ENCODE measurements around the gene CACNA2D3. TPM values are rescaled to one million over a fixed set of nuclear protein-coding genes. Genes with fewer than 3 reads are reported as not detected.

The CACNA2D3 gene
- total RNA-seq, 1 donor from 2014 or later, result 10.0 TPM

DNA sequence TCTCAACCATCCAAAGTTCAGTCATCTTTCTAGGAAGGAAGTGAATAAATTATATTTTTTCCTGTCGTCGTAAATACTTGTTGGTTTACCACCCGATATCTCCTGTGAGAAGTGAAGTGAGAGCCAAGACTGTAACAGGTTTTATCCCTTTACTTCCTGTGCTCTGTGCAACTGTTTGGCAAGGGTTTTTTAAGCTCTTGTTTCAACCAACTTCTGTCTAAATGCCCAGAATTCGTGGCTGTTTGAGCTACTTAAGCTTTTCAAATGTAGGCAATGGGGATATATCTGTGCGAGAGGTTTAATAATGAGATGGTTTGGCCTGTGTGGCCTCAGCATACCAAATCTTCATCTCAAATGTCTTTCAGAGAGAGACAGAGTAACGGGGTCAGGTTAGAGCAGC, 670.8 kb downstream of the CACNA2D3 start:
- H3K27ac Mint-ChIP-seq (ENCODE audit: unreplicated experiment), result no peak overlapping the region
- no peak for DNase-seq
- no peak for TF ChIP-seq CTCF (IDR thresholded peaks at IDR 0.05; ENCODE audit: partially characterized antibody, unreplicated experiment)
- no peaks in the 10 kb centered on the region for H3K36me3 Mint-ChIP-seq (ENCODE audit: unreplicated experiment)
- no peaks in the 10 kb centered on the region for H3K27me3 Mint-ChIP-seq (ENCODE audit: unreplicated experiment)
- H3K4me3 Mint-ChIP-seq (ENCODE audit: unreplicated experiment), result no peak overlapping the region
- no peaks in the 10 kb centered on the region for H3K9me3 Mint-ChIP-seq (ENCODE audit: unreplicated experiment)
- H3K4me1 Mint-ChIP-seq (ENCODE audit: low read depth, unreplicated experiment), result peaks cover 7% of the 10 kb centered on the region

- Mint-ChIP-seq H3K27ac (ENCODE audit: unreplicated experiment) (no peak overlapping the region), H3K9me3 (ENCODE audit: unreplicated experiment) (no peaks in the 10 kb centered on the region), H3K4me1 (ENCODE audit: low read depth, unreplicated experiment) (peaks cover 2% of the 10 kb centered on the region), H3K36me3 (ENCODE audit: unreplicated experiment) (no peaks in the 10 kb centered on the region), H3K27me3 (ENCODE audit: unreplicated experiment) (no peaks in the 10 kb centered on the region), H3K4me3 (ENCODE audit: unreplicated experiment) (no peak overlapping the region)
- TF ChIP-seq CTCF (IDR thresholded peaks at IDR 0.05; ENCODE audit: partially characterized antibody, unreplicated experiment), result no peak
- DNase-seq, result no peak
These were observed 674.8 kb downstream of the CACNA2D3 start for GRCh38 chr3:54797111-54797510.

DNA sequence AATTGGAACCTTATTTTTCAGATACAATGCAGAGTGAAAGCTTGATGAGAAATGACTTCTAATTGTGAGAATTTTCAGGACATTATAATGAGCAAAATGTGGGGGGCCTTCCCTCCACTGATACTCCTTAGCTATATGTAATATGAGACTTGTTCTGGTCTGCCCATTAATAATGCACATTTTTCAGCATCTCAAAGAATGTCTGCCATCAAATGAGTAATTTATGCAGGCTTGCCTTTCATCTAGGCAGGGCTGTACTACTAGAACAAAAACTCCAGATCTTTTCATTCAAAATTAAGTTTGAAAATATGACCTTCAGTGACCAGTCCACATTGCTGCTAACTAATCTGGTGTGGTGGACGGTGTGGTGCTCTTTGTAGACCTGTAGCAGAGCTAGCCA, 678.1 kb downstream of the CACNA2D3 start:
- DNase-seq, result no peak
- Mint-ChIP-seq H3K4me1 (ENCODE audit: low read depth, unreplicated experiment) (no peaks in the 10 kb centered on the region), H3K27ac (ENCODE audit: unreplicated experiment) (no peak overlapping the region), H3K9me3 (ENCODE audit: unreplicated experiment) (no peaks in the 10 kb centered on the region), H3K27me3 (ENCODE audit: unreplicated experiment) (peaks cover 2% of the 10 kb centered on the region), H3K36me3 (ENCODE audit: unreplicated experiment) (peaks cover 5% of the 10 kb centered on the region), H3K4me3 (ENCODE audit: unreplicated experiment) (no peak overlapping the region)
- no peak for TF ChIP-seq CTCF (IDR thresholded peaks at IDR 0.05; ENCODE audit: partially characterized antibody, unreplicated experiment)

GRCh38 chr3:54801977-54802376, 679.6 kb downstream of the CACNA2D3 start:
- H3K4me1 Mint-ChIP-seq (ENCODE audit: low read depth, unreplicated experiment), result no peaks in the 10 kb centered on the region

DNA sequence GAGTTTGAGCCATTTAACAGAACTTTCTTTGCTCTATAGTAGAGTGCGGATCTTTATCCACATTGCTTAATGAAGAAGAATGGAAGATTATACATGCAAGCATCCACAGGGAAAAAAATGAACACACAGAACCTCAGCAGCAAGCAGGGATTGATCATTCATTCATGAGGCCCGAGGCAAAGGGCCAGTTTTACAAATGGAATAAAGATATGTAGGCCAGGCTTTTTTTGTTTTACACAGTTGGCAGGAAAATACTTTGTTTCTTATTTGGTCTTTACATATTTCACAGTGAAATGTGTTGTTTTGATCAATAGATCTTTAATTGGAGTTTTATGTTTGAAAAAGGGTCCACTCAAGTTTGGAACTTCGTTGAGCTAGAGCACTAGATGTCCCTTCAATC, 688.0 kb downstream of the CACNA2D3 start:
- Mint-ChIP-seq H3K27ac (ENCODE audit: unreplicated experiment) (no peak overlapping the region), H3K4me3 (ENCODE audit: unreplicated experiment) (no peak overlapping the region), H3K9me3 (ENCODE audit: unreplicated experiment) (peaks cover 2% of the 10 kb centered on the region), H3K4me1 (ENCODE audit: low read depth, unreplicated experiment) (no peaks in the 10 kb centered on the region), H3K36me3 (ENCODE audit: unreplicated experiment) (no peaks in the 10 kb centered on the region), H3K27me3 (ENCODE audit: unreplicated experiment) (no peaks in the 10 kb centered on the region)
- TF ChIP-seq CTCF (IDR thresholded peaks at IDR 0.05; ENCODE audit: partially characterized antibody, unreplicated experiment), result no peak
- no peak for DNase-seq

More at GRCh38 chr3:54801977-54802376, 679.6 kb downstream of the CACNA2D3 start:
- TF ChIP-seq CTCF (IDR thresholded peaks at IDR 0.05; ENCODE audit: partially characterized antibody, unreplicated experiment), result no peak
- peaks cover 5% of the 10 kb centered on the region for H3K36me3 Mint-ChIP-seq (ENCODE audit: unreplicated experiment)
- peaks cover 2% of the 10 kb centered on the region for H3K9me3 Mint-ChIP-seq (ENCODE audit: unreplicated experiment)
- DNase-seq, result no peak
- no peak overlapping the region for H3K4me3 Mint-ChIP-seq (ENCODE audit: unreplicated experiment)
- peaks cover 2% of the 10 kb centered on the region for H3K27me3 Mint-ChIP-seq (ENCODE audit: unreplicated experiment)
- no peak overlapping the region for H3K27ac Mint-ChIP-seq (ENCODE audit: unreplicated experiment)
